Measurements from ENCODE around the gene WIZ.
A peak's percentile ranks its signal among the peaks of the same experiment; 100 is the strongest.

WIZ gene

GRCh38 chr19:15467734-15468214, 18.0 kb upstream of the WIZ start:
- no peak overlapping the region for H3K4me3 ChIP-seq (ENCODE audit: low read depth, low read length)

- H3K4me3 ChIP-seq (ENCODE audit: low read depth, low read length): no peak overlapping the region
Measured at GRCh38 chr19:15466851-15467733, 17.3 kb upstream of the WIZ start.

- H3K4me3 ChIP-seq (ENCODE audit: low read depth, low read length): no peak within 1 kb of the TSS
Measured at GRCh38 chr19:15464394-15465385, 14.9 kb upstream of the WIZ start, which contains the start of gene RASAL3. RASAL3 (minus strand) TSS chr19:15464544; CDS start chr19:15464358, 186 bp downstream.

GRCh38 chr19:15463861-15464371, 14.2 kb upstream of the WIZ start:
- H3K4me3 ChIP-seq (ENCODE audit: low read depth, low read length): no peak overlapping the region

GRCh38 chr19:15461694-15462093, 11.9 kb upstream of the WIZ start:
- H3K4me3 ChIP-seq (ENCODE audit: low read depth, low read length): no peak overlapping the region

- H3K4me3 ChIP-seq (ENCODE audit: low read depth, low read length): no peak overlapping the region
Measured at GRCh38 chr19:15457701-15458484, 8.1 kb upstream of the WIZ start.

- H3K4me3 ChIP-seq (ENCODE audit: low read depth, low read length): peak overlapping the region; percentile 39
Measured at GRCh38 chr19:15456871-15457700, 7.3 kb upstream of the WIZ start.

GRCh38 chr19:15456441-15456840, 6.7 kb upstream of the WIZ start:
- no peak overlapping the region for H3K4me3 ChIP-seq (ENCODE audit: low read depth, low read length)

GRCh38 chr19:15455996-15456395, 6.2 kb upstream of the WIZ start:
- no peak overlapping the region for H3K4me3 ChIP-seq (ENCODE audit: low read depth, low read length)

- no peak overlapping the region for H3K4me3 ChIP-seq (ENCODE audit: low read depth, low read length)
Measured at GRCh38 chr19:15453906-15454860, 4.4 kb upstream of the WIZ start.

- peak overlapping the region; percentile 24 for H3K4me3 ChIP-seq (ENCODE audit: low read depth, low read length)
Measured at GRCh38 chr19:15453091-15453578, 3.4 kb upstream of the WIZ start.

GRCh38 chr19:15452111-15453047, 2.6 kb upstream of the WIZ start:
- H3K4me3 ChIP-seq (ENCODE audit: low read depth, low read length): peak overlapping the region; percentile 30

GRCh38 chr19:15450528-15450890, 753 bp upstream of the WIZ start:
- H3K4me3 ChIP-seq (ENCODE audit: low read depth, low read length): no peak overlapping the region

GRCh38 chr19:15448778-15449619, 757 bp downstream of the WIZ start:
- H3K4me3 ChIP-seq (ENCODE audit: low read depth, low read length): peak overlapping the region; percentile 48

- H3K4me3 ChIP-seq (ENCODE audit: low read depth, low read length): peak overlapping the region; percentile 10
Measured at GRCh38 chr19:15448044-15448777, 1.5 kb downstream of the WIZ start.

GRCh38 chr19:15447057-15447456, 2.7 kb downstream of the WIZ start:
- H3K4me3 ChIP-seq (ENCODE audit: low read depth, low read length): no peak overlapping the region
